Adrenal gland (tissue), 5 donors: Measurements from ENCODE around the gene SMARCC2.

ENCODE experiments used
- POLR2A ChIP-seq, 2 donors: fragments of 450-650 bp; IDR thresholded peaks; one replicate each; pipeline ENCODE4 v1.6.1; 2017; ENCODE audit warnings: antibody characterized with exemption in 2 of 2, mild to moderate bottlenecking in 2 of 2, moderate library complexity in 1 of 2
- TF ChIP-seq, protein P1 (sequence below), 6 experiments: fragments of 450-650 bp in 4 of 6; fragments of 200-600 bp in 2 of 6; sonication (generic) in 1 of 6; IDR thresholded peaks; 1 replicate in 5 of 6; 2 replicates in 1 of 6; pipeline versions ENCODE4 v1.5.1 to v1.8.0; 2016 to 2021; ENCODE audit warnings: antibody characterized with exemption in 6 of 6, mild to moderate bottlenecking in 2 of 6, moderate library complexity in 1 of 6
- donor health status: DM: no; HTN: no; CAD: no.

DNA sequence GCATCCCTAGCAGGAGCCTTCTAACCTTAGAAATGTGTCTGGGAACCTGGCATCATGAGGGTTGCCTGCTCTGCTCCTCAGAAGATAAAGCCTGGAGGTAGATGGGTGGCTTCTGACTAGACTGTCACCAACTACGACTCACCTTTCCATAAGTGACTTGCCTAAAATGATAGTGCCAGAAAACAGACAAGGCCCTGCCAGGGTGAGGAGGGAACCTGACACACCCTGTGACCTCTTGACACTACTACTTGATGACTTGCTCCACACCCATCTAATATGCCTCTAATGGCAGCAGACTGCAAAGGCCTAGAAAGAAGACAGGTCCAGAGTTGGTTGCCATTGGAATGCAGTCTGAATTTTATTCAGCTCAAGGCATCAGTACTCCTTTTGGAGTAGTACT, 23.1 kb upstream of the SMARCC2 start:
- TF ChIP-seq, protein P1, sequence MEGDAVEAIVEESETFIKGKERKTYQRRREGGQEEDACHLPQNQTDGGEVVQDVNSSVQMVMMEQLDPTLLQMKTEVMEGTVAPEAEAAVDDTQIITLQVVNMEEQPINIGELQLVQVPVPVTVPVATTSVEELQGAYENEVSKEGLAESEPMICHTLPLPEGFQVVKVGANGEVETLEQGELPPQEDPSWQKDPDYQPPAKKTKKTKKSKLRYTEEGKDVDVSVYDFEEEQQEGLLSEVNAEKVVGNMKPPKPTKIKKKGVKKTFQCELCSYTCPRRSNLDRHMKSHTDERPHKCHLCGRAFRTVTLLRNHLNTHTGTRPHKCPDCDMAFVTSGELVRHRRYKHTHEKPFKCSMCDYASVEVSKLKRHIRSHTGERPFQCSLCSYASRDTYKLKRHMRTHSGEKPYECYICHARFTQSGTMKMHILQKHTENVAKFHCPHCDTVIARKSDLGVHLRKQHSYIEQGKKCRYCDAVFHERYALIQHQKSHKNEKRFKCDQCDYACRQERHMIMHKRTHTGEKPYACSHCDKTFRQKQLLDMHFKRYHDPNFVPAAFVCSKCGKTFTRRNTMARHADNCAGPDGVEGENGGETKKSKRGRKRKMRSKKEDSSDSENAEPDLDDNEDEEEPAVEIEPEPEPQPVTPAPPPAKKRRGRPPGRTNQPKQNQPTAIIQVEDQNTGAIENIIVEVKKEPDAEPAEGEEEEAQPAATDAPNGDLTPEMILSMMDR (IDR thresholded peaks at IDR 0.05): no peak
- TF ChIP-seq POLR2A (IDR thresholded peaks at IDR 0.05): no peak
